GM10248 (cell line): ENCODE results near the gene ADGRL2.

Experiments used
- CTCF ChIA-PET: fragments of 300-600 bp; sonication (Branson Sonifier 250); formaldehyde crosslinking; extraction: SDS; loops from one replicate; lab custom pipeline; 2021; ENCODE audit warnings: antibody characterized with exemption; lab: Yijun Ruan, JAX
- POLR2A ChIA-PET: fragments of 350-650 bp; sonication (Branson Sonifier 250); formaldehyde crosslinking; extraction: SDS; loops from one replicate; lab custom pipeline; 2020; ENCODE audit warnings: antibody characterized with exemption; lab: Yijun Ruan, JAX
- DNase-seq: peaks from one replicate; pipeline ENCODE4 v3.0.0; 2012; ENCODE audit errors: extremely low spot score
- TF ChIP-seq, protein P1 (sequence below): IDR thresholded peaks from 2 replicates; pipeline ENCODE4 v1.5.1; 2012; ENCODE audit warnings: mild to moderate bottlenecking, low read depth; ENCODE audit errors: extremely low read depth, missing control alignments, control extremely low read depth

ADGRL2 gene

DNA sequence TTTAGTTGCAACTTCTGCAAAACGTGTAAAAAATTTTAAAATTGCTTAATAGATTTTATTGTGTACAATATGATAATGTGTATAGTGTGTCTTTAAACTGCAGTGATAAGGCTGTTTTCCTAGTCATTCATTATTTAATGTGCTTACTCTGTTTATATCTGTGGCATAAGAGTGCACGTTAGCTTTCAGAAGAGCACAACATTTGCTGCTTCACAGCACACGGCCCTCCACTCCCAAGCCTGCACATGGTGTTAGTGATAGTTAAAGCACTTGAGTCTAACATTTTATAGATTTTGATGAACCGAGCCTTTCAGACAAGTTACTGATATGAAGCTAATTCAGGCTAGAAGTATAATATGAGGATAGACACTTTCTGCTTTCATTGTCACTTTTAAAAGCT is 120.6 kb downstream of the ADGRL2 start:
- TF ChIP-seq, protein P1, sequence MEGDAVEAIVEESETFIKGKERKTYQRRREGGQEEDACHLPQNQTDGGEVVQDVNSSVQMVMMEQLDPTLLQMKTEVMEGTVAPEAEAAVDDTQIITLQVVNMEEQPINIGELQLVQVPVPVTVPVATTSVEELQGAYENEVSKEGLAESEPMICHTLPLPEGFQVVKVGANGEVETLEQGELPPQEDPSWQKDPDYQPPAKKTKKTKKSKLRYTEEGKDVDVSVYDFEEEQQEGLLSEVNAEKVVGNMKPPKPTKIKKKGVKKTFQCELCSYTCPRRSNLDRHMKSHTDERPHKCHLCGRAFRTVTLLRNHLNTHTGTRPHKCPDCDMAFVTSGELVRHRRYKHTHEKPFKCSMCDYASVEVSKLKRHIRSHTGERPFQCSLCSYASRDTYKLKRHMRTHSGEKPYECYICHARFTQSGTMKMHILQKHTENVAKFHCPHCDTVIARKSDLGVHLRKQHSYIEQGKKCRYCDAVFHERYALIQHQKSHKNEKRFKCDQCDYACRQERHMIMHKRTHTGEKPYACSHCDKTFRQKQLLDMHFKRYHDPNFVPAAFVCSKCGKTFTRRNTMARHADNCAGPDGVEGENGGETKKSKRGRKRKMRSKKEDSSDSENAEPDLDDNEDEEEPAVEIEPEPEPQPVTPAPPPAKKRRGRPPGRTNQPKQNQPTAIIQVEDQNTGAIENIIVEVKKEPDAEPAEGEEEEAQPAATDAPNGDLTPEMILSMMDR = no peak
- ChIA-PET CTCF (interaction anchor here (1.2 kb wide), 1 partner anchor 8 kb away, joined by 4 read pairs; no protein-coding TSS in a partner anchor), POLR2A (no interaction called here)
- DNase-seq = no peak

DNA sequence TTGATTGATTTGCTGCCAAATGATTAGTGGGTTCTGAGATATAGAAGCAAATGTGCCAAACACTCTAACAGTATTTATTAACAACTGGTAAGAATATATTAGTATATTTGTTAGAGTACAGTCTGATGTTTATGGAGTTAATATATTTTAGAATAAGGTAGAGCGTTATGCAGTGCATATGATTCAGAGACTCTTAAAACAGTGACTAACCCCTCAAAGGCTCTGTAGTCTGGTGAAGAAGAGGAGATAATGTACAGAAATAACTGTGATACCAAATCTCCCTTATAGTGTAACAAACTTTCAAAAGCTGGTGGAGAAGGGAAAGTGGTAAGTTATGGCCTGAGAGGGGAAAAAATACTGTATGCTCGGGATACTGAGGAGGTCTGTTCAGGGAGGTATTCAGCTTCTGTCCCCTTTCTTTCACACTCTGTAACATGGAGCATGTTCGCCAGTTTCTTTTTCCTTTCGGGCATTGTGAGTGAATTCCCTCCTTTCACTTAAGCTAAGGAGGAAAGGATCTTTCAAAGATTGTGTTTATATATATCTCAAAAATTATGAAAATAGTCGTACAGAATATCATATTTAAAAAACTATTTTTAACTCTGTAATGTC is 121.2 kb downstream of the ADGRL2 start:
- TF ChIP-seq, protein P1 = no peak
- DNase-seq = no peak
- POLR2A ChIA-PET = no interaction called here
- CTCF ChIA-PET = interaction anchor here (1.2 kb wide), 1 partner anchor 9 kb away, joined by 4 read pairs; no protein-coding TSS in a partner anchor

DNA sequence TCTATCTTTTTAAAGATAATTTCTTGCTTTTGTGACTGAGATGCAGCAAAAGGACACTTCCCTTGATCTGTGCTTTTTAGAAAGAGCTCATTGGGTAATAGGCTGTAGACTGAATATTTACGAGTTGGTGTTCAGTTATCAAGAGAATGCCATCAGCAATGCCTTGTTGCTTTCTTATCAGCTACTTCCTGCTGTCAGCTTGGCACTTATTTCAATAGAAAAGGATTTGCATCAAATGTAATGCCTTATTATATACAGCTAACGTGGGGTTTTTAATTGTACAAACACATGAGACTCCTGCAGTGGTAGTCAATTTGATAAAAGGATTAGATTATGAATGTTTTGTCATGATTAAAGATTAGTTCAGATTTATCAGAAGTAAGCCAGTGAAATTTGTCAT is 122.2 kb downstream of the ADGRL2 start:
- POLR2A ChIA-PET = no interaction called here
- TF ChIP-seq, protein P1 = no peak
- CTCF ChIA-PET = interaction anchor here (1.3 kb wide), 1 partner anchor 318 kb away, joined by 3 read pairs; no protein-coding TSS in a partner anchor
- no peak for DNase-seq

DNA sequence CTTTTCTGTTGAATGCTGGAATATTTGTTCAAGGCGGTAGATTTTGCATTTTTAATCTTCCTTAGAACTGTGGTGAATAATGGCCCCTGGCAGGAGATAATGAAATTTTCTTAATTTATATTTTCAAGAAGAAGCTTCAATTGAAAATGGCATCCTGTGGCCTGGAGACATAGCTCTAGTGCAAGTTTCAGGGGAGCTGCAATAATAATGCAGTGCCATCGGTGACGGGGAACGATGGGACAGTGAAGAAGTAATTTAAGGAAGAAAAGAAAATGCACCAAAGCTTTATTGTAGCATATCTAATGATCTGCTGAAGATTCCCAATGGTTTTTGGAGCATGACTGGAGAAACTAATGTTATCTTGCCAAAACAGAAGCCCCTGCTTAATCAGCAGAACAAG is 128.4 kb downstream of the ADGRL2 start:
- ChIA-PET CTCF (interaction anchor here (1.0 kb wide), 1 partner anchor 9 kb away, joined by 3 read pairs; no protein-coding TSS in a partner anchor), POLR2A (no interaction called here)
- DNase-seq = no peak
- TF ChIP-seq, protein P1 = no peak

DNA sequence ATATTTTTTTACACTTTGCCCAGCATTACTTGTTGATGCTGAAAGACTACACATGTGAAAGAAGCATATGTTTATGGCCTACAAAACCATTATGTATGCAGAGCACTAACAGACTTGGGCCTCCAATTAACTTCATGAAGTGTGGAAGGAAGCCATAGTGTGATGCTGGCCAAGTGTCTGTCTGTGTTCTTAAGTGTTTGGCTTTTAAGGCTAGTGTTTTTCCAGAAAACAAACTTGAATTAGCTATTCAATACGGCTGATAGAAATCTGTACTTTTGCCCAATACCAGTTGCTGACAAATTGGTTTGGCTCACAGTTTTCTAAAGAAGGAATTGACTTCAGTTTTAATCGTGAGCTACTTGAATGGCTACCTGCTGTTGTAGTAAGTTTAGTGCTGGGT is 136.1 kb downstream of the ADGRL2 start:
- TF ChIP-seq, protein P1 = no peak
- POLR2A ChIA-PET = no interaction called here
- CTCF ChIA-PET = no interaction called here
- DNase-seq = no peak

DNA sequence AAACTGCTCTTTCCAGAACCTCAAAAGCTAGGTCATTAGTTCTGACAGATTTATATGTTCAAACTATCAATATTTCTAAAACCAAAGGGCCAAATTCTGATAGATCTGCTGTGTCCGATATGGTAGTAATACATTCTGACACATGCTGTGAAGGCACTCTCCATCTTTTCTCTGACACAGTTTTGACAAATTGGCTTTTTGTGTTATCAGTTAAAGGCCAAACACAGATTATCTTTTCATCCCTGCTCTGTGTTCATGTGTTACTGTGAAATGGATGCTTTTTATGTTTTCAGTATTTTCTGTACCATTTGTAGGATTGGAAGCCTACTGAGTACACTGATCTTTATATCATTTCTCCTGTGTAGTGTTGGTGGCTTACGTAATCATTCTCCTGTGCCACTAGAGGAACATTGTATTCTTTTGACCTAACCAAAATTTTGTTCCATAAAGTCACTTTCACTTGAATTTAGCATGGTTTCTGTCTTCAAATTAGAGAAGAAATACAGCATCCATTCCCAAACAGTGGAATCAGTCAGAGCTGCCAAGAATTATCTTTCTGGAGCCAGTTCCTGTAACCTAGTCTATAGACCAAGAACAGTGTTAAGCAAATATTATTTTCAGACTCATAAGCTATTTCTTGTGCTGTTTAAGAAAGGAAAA is 137.2 kb downstream of the ADGRL2 start:
- ChIA-PET CTCF (no interaction called here), POLR2A (no interaction called here)
- DNase-seq = no peak
- TF ChIP-seq, protein P1 = no peak
